ENCODE measurements around the gene RARA. TPM values are rescaled to one million over a fixed set of nuclear protein-coding genes. Genes with fewer than 3 reads are reported as not detected.
A peak's percentile ranks its signal among the peaks of the same experiment; 100 is the strongest.

The RARA gene
- total RNA-seq, 1 donor from 2014 or later: 72.5 TPM

GRCh38 chr17:40314584-40314956 lies 5.6 kb downstream of the RARA start:
- Mint-ChIP-seq H3K4me3 (peak overlapping the region; percentile 39), H3K4me1 (peaks cover 51% of the 10 kb centered on the region), H3K36me3 (ENCODE audit: low read depth) (peaks cover 9% of the 10 kb centered on the region), H3K9me3 (no peaks in the 10 kb centered on the region), H3K27me3 (no peaks in the 10 kb centered on the region), H3K27ac (peak overlapping the region; percentile 64)
- CTCF ChIA-PET: interaction anchor here (0.7 to 1.2 kb wide), 5 partner anchors 11 to 40 kb away, joined by 3 to 4 read pairs (median 3); no protein-coding TSS in a partner anchor
- intact Hi-C loops (cut with micrococcal nuclease): loop anchor here (1.0 kb wide), 3 partner anchors 8 to 12 kb away; no protein-coding TSS in a partner anchor
- peak; percentile 74 for DNase-seq
- no peak for TF ChIP-seq CTCF (IDR thresholded peaks at IDR 0.05)
- peak; percentile 35 for ATAC-seq (ENCODE audit: low read depth)
- POLR2A ChIA-PET: interaction anchor here (0.5 to 9.6 kb wide), 14 partner anchors 10 to 263 kb away, joined by 3 to 154 read pairs (median 4); no protein-coding TSS in a partner anchor

GRCh38 chr17:40315206-40315605 lies 6.2 kb downstream of the RARA start:
- H3K4me1 Mint-ChIP-seq: peaks cover 57% of the 10 kb centered on the region
- no peak for TF ChIP-seq CTCF (IDR thresholded peaks at IDR 0.05)
- ATAC-seq (ENCODE audit: low read depth) (no peak), DNase-seq (no peak)
- intact Hi-C loops (cut with micrococcal nuclease): no loop called here
- CTCF ChIA-PET: interaction anchor here (0.7 to 1.2 kb wide), 6 partner anchors 9 to 39 kb away, joined by 3 to 4 read pairs (median 4); no protein-coding TSS in a partner anchor
- no peak overlapping the region for H3K4me3 Mint-ChIP-seq
- H3K27me3 Mint-ChIP-seq: no peaks in the 10 kb centered on the region
- POLR2A ChIA-PET: interaction anchor here (0.6 to 9.6 kb wide), 9 partner anchors 10 to 245 kb away, joined by 3 to 154 read pairs (median 4); no protein-coding TSS in a partner anchor
- H3K9me3 Mint-ChIP-seq: no peaks in the 10 kb centered on the region
- H3K36me3 Mint-ChIP-seq (ENCODE audit: low read depth): peaks cover 9% of the 10 kb centered on the region
- no peak overlapping the region for H3K27ac Mint-ChIP-seq

- CTCF ChIA-PET: interaction anchor here (0.8 to 3.0 kb wide), 3 partner anchors 9 to 13 kb away, joined by 4 to 11 read pairs (median 4); no protein-coding TSS in a partner anchor
- H3K27me3 Mint-ChIP-seq: no peaks in the 10 kb centered on the region
- intact Hi-C loops (cut with micrococcal nuclease): no loop called here
- no peak for TF ChIP-seq CTCF (IDR thresholded peaks at IDR 0.05)
- DNase-seq: no peak
- no peak overlapping the region for H3K4me3 Mint-ChIP-seq
- H3K4me1 Mint-ChIP-seq: peaks cover 65% of the 10 kb centered on the region
- H3K27ac Mint-ChIP-seq: no peak overlapping the region
- no peaks in the 10 kb centered on the region for H3K9me3 Mint-ChIP-seq
- ATAC-seq (ENCODE audit: low read depth): no peak
- peaks cover 9% of the 10 kb centered on the region for H3K36me3 Mint-ChIP-seq (ENCODE audit: low read depth)
- POLR2A ChIA-PET: interaction anchor here (0.5 to 9.6 kb wide), 7 partner anchors 9 to 1117 kb away, joined by 3 to 154 read pairs (median 4); no protein-coding TSS in a partner anchor
Measured at GRCh38 chr17:40315678-40316570, 6.9 kb downstream of the RARA start.

GRCh38 chr17:40316571-40317344 lies 7.8 kb downstream of the RARA start:
- no peaks in the 10 kb centered on the region for H3K9me3 Mint-ChIP-seq
- CTCF ChIA-PET: interaction anchor here (0.8 to 3.6 kb wide), 8 partner anchors 9 to 38 kb away, joined by 3 to 17 read pairs (median 4); no protein-coding TSS in a partner anchor
- DNase-seq: no peak

More at GRCh38 chr17:40316571-40317344, 7.8 kb downstream of the RARA start:
- Mint-ChIP-seq H3K27me3 (no peaks in the 10 kb centered on the region), H3K4me3 (peak overlapping the region; percentile 93), H3K4me1 (peaks cover 73% of the 10 kb centered on the region), H3K36me3 (ENCODE audit: low read depth) (peaks cover 9% of the 10 kb centered on the region), H3K27ac (no peak overlapping the region)
- POLR2A ChIA-PET: interaction anchor here (0.5 to 9.6 kb wide), 16 partner anchors 8 to 1118 kb away, joined by 3 to 154 read pairs (median 4); partner anchors contain the start of gene RARA
- no peak for ATAC-seq (ENCODE audit: low read depth)
- no peak for TF ChIP-seq CTCF (IDR thresholded peaks at IDR 0.05)
- intact Hi-C loops (cut with micrococcal nuclease): no loop called here
